GM23338 (cell line): Measurements from ENCODE around the gene SLC12A5. TPM values are rescaled to one million over a fixed set of nuclear protein-coding genes. Genes with fewer than 3 reads are reported as not detected.
A peak's percentile ranks its signal among the peaks of the same experiment; 100 is the strongest.
"Not testable (repeated sequence)": the region's sequence is repeated elsewhere in the genome, so short reads cannot be mapped to it uniquely, and the experiment has no call there.

Experiments used
- ATAC-seq: fragments of 200-7000 bp; cut with Tn5 transposase; 3 replicates; pipeline ENCODE4 v1.9.1; 2020
- DNase-seq: peaks from one replicate; pipeline ENCODE4 v3.0.0-alpha.2; 2015; ENCODE audit warnings: low spot score
- H2AFZ ChIP-seq: fragments of 200-600 bp; sonication (generic); 2 replicates; pipeline ENCODE4 v1.8.0; 2016; ENCODE audit warnings: antibody characterized with exemption, mild to moderate bottlenecking, moderate library complexity
- H3F3A ChIP-seq: fragments of 200-600 bp; sonication (generic); replicated peaks from 2 replicates; pipeline ENCODE4 v1.8.0; 2017; ENCODE audit warnings: antibody characterized with exemption, mixed run types, low read depth
- H3K27ac ChIP-seq: fragments of 200-600 bp; sonication (generic); 2 replicates; pipeline ENCODE4 v1.6.1; 2016; ENCODE audit warnings: low read depth
- H3K27me3 ChIP-seq: fragments of 200-600 bp; sonication (generic); 2 replicates; pipeline ENCODE4 v1.8.0; 2016; ENCODE audit warnings: mild to moderate bottlenecking, mixed run types, moderate library complexity; ENCODE audit not compliant: insufficient read depth
- H3K36me3 ChIP-seq: fragments of 200-600 bp; sonication (generic); 2 replicates; pipeline ENCODE4 v1.8.0; 2016; ENCODE audit warnings: mild to moderate bottlenecking; ENCODE audit not compliant: insufficient read depth
- H3K4me1 ChIP-seq: fragments of 200-600 bp; sonication (generic); 2 replicates; pipeline ENCODE4 v1.8.0; 2016; ENCODE audit warnings: mild to moderate bottlenecking, moderate library complexity; ENCODE audit not compliant: insufficient read depth
- H3K4me2 ChIP-seq: fragments of 200-600 bp; sonication (generic); 2 replicates; pipeline ENCODE4 v1.7.1; 2017; ENCODE audit warnings: mixed run types
- H3K4me3 ChIP-seq: fragments of 200-600 bp; sonication (generic); 2 replicates; pipeline ENCODE4 v1.6.1; 2016; ENCODE audit warnings: mixed run types
- H3K79me2 ChIP-seq: fragments of 200-600 bp; sonication (generic); replicated peaks from 2 replicates; pipeline ENCODE4 v1.8.0; 2017; ENCODE audit warnings: mild to moderate bottlenecking; ENCODE audit not compliant: insufficient read depth
- H3K9me2 ChIP-seq: fragments of 200-600 bp; sonication (generic); 2 replicates; pipeline ENCODE4 v1.8.0; 2017; ENCODE audit not compliant: insufficient read depth
- H4K20me1 ChIP-seq: fragments of 200-600 bp; sonication (generic); replicated peaks from 2 replicates; pipeline ENCODE4 v1.8.0; 2017; ENCODE audit warnings: mild to moderate bottlenecking; ENCODE audit not compliant: insufficient read depth
- H3K27ac Mint-ChIP-seq: 2 replicates; pipeline ENCODE4 v1.8.0; 2020; ENCODE audit warnings: inconsistent platforms, mild to moderate bottlenecking, moderate library complexity, mixed read lengths
- H3K27me3 Mint-ChIP-seq: 3 replicates; pipeline ENCODE4 v1.8.0; 2022; ENCODE audit warnings: low read depth, mild to moderate bottlenecking, moderate library complexity, mixed read lengths, inconsistent platforms; ENCODE audit not compliant: insufficient read depth, poor library complexity
- H3K36me3 Mint-ChIP-seq: 3 replicates; pipeline ENCODE4 v1.8.0; 2021; ENCODE audit warnings: low read depth, mild to moderate bottlenecking, inconsistent platforms, moderate library complexity, mixed read lengths
- H3K4me1 Mint-ChIP-seq: 3 replicates; pipeline ENCODE4 v1.8.0; 2020; ENCODE audit warnings: mild to moderate bottlenecking, inconsistent platforms, mixed read lengths
- H3K4me3 Mint-ChIP-seq: 3 replicates; pipeline ENCODE4 v1.8.0; 2021; ENCODE audit warnings: moderate library complexity, mild to moderate bottlenecking, inconsistent platforms, mixed read lengths
- H3K9me3 Mint-ChIP-seq: 3 replicates; pipeline ENCODE4 v1.8.0; 2020; ENCODE audit warnings: moderate library complexity, mild to moderate bottlenecking, inconsistent platforms, mixed read lengths
- EZH2phosphoT487 ChIP-seq: fragments of 200-600 bp; sonication (generic); IDR thresholded peaks from one replicate; pipeline ENCODE4 v1.8.1; 2018; ENCODE audit warnings: antibody characterized with exemption; ENCODE audit not compliant: unreplicated experiment
- ZNF114 ChIP-seq: fragments of 250-450 bp; sonication (Bioruptor Pico); IDR thresholded peaks from 2 replicates; pipeline ENCODE4 v1.5.0; 2020; ENCODE audit warnings: mild to moderate bottlenecking, moderate library complexity
- ZNF462 ChIP-seq: fragments of 250-450 bp; sonication (Bioruptor Pico); IDR thresholded peaks from 2 replicates; pipeline ENCODE4 v1.5.0; 2020; ENCODE audit warnings: mild to moderate bottlenecking, moderate library complexity
- polyA plus RNA-seq: library from polyadenylated mRNA; unstranded; fragments of >200 nt; fragmentation: Nextera tagmentation; extraction: Ambion mirVana; gene quantifications from 2 replicates; pipeline ENCODE4 v1.2.1, GENCODE V29; 2016
- total RNA-seq: library from RNA; depleted of rRNA; stranded (reverse); fragments of >200 nt; shearing (Covaris generic); gene quantifications from 2 replicates; pipeline ENCODE4 v1.2.3, GENCODE V29; 2014

Gene SLC12A5
- total and polyA plus RNA-seq, 2 experiments from 2014 or later = 3.5 to 8.4 TPM

DNA sequence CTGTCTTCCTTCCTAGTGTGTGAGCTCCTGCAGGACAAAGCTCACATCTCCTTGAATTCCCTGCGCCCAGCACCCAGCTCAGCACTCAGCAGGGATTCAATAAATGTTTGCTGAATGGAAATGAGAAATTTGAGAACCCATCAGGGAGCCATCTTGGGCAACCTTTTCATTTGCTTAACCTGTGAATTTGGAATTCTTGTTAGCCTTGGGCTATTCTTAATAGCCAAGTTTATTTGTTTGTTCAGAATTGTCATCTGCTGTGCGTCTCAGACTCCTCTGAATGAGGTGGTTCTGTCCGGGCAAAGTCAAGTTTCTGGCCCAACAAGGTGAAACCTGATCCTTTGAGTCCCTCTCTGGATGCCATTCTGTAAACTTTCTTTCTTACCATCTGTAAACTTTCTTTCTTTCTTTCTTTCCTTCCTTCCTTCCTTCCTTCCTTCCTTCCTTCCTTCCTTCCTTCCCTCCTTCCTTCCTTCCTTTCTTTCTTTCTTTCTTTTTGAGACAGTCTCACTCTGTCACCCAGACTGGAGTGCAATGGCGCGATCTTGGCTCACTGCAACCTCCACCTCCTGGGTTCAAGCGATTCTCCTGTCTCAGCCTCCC is 33.4 kb upstream of the SLC12A5 start:
- not testable (repeated sequence) for H3K27ac ChIP-seq, H3K4me3 Mint-ChIP-seq, H3F3A ChIP-seq, ATAC-seq, H3K36me3 ChIP-seq, H3K36me3 Mint-ChIP-seq, H3K27ac Mint-ChIP-seq, H3K9me2 ChIP-seq, H3K79me2 ChIP-seq, H3K4me3 ChIP-seq, H4K20me1 ChIP-seq, H3K27me3 ChIP-seq, H3K9me3 Mint-ChIP-seq
- H3K27me3 Mint-ChIP-seq = peaks cover 14% of the 10 kb centered on the region
- H3K4me1 Mint-ChIP-seq = peaks cover 30% of the 10 kb centered on the region
- peak; percentile 35 for DNase-seq
- Histone ChIP-seq H3K4me2 (peak overlapping the region; percentile 60), H2AFZ (peak overlapping the region; percentile 77; the same call in 1 of the 2 replicates), H3K4me1 (peaks cover 20% of the 10 kb centered on the region; the same call in 1 of the 2 replicates)

- H3K79me2 ChIP-seq = no peaks in the 10 kb centered on the region
- Mint-ChIP-seq H3K27ac (no peak overlapping the region), H3K4me3 (no peak overlapping the region), H3K4me1 (peaks cover 35% of the 10 kb centered on the region), H3K9me3 (no peaks in the 10 kb centered on the region; the same call in 2 of the 3 replicates), H3K36me3 (no peaks in the 10 kb centered on the region), H3K27me3 (peaks cover 14% of the 10 kb centered on the region)
- H3K27me3 ChIP-seq = no peaks in the 10 kb centered on the region
- H3K9me2 ChIP-seq = no peaks in the 10 kb centered on the region
- H2AFZ ChIP-seq = no peak overlapping the region
- H4K20me1 ChIP-seq = no peaks in the 10 kb centered on the region
- ATAC-seq (no peak), DNase-seq (no peak)
- H3K4me1 ChIP-seq = peaks cover 30% of the 10 kb centered on the region
- H3K4me3 ChIP-seq = no peak overlapping the region
- H3K27ac ChIP-seq = no peak overlapping the region
- no peak overlapping the region for H3K4me2 ChIP-seq
- TF ChIP-seq ZNF114 (CRISPR knock-in tag) (no peak), EZH2phosphoT487 (no peak), ZNF462 (CRISPR knock-in tag) (no peak)
- no peaks in the 10 kb centered on the region for H3K36me3 ChIP-seq
- peaks cover 16% of the 10 kb centered on the region; the same call in 1 of the 2 replicates for H3F3A ChIP-seq
Measured at GRCh38 chr20:45997187-45997586, 31.8 kb upstream of the SLC12A5 start.
